ENCODE data around the gene CELA3A. TPM values are rescaled to one million over a fixed set of nuclear protein-coding genes. Genes with fewer than 3 reads are reported as not detected.
"Not testable (repeated sequence)": the region's sequence is repeated elsewhere in the genome, so short reads cannot be mapped to it uniquely, and the experiment has no call there.

Gene CELA3A
- total and polyA plus RNA-seq, 2 of the 13 experiments (the other 11 are each of a cell fraction or from before 2014, with no cell fraction given), result 0.09 TPM; not detected in 1

GRCh38 chr1:21978209-21978608, 23.2 kb upstream of the CELA3A start:
- CTCF ChIA-PET (ENCODE audit: low intra/inter-chr PET ratio, low total read pairs); FAIRE-seq; H3K9ac ChIP-seq (ENCODE audit: insufficient read depth, low read depth, low read length); H4K20me1 ChIP-seq (ENCODE audit: insufficient read depth, low read length); H3K27ac ChIP-seq (ENCODE audit: extremely low read length, insufficient read depth, low read length); POLR2A ChIA-PET; H3K4me3 ChIP-seq (replicated peaks in 1 of 3; ENCODE audit: insufficient read depth in 1 of 3, low read depth in 2 of 3, low read length in 3 of 3); H3K4me2 ChIP-seq (ENCODE audit: low read depth, low read length); intact Hi-C loops (cut with micrococcal nuclease; ENCODE audit: unreplicated experiment); H3K9me3 ChIP-seq (ENCODE audit: low read length); ATAC-seq; in situ Hi-C loops (cut with HindIII; ENCODE audit: extremely low pct_ligation_motif_present, low pct_unique_long_range_greater_than_20kb); H3K36me3 ChIP-seq (replicated peaks in 1 of 2; ENCODE audit: control insufficient read depth in 1 of 2, insufficient read depth in 2 of 2, low read length in 2 of 2); BruUV-seq (replicated peaks); DNase-seq (ENCODE audit: low spot score); H2AFZ ChIP-seq (ENCODE audit: low read length); H3K27me3 ChIP-seq (ENCODE audit: control insufficient read depth in 1 of 2, insufficient read depth in 2 of 2, low read length in 2 of 2); H3K79me2 ChIP-seq (ENCODE audit: insufficient read depth, low read length): not testable (repeated sequence)
- peaks cover 42% of the 10 kb centered on the region for H3K4me1 ChIP-seq (ENCODE audit: insufficient read depth, low read length)
- 83% methylated on average over 8 of the region's 11 CpGs for WGBS (ENCODE audit: low lambda C conversion rate)

- H3K9ac ChIP-seq (ENCODE audit: insufficient read depth, low read depth, low read length); H3K79me2 ChIP-seq (ENCODE audit: insufficient read depth, low read length); H4K20me1 ChIP-seq (ENCODE audit: insufficient read depth, low read length); H3K27me3 ChIP-seq (ENCODE audit: control insufficient read depth in 1 of 2, insufficient read depth in 2 of 2, low read length in 2 of 2); in situ Hi-C loops (cut with HindIII; ENCODE audit: extremely low pct_ligation_motif_present, low pct_unique_long_range_greater_than_20kb); intact Hi-C loops (cut with micrococcal nuclease; ENCODE audit: unreplicated experiment); DNase-seq (ENCODE audit: low spot score); H2AFZ ChIP-seq (ENCODE audit: low read length); H3K4me3 ChIP-seq (replicated peaks in 1 of 3; ENCODE audit: insufficient read depth in 1 of 3, low read depth in 2 of 3, low read length in 3 of 3); H3K4me2 ChIP-seq (ENCODE audit: low read depth, low read length); CTCF ChIA-PET (ENCODE audit: low intra/inter-chr PET ratio, low total read pairs); H3K27ac ChIP-seq (ENCODE audit: extremely low read length, insufficient read depth, low read length); POLR2A ChIA-PET; BruUV-seq (replicated peaks); H3K36me3 ChIP-seq (replicated peaks in 1 of 2; ENCODE audit: control insufficient read depth in 1 of 2, insufficient read depth in 2 of 2, low read length in 2 of 2); H3K9me3 ChIP-seq (ENCODE audit: low read length): not testable (repeated sequence)
- WGBS (ENCODE audit: low lambda C conversion rate), result 75% methylated on average over 9 of the region's 21 CpGs
- ATAC-seq (peak; percentile 88), FAIRE-seq (peak; percentile 32)
- H3K4me1 ChIP-seq (ENCODE audit: insufficient read depth, low read length), result peaks cover 28% of the 10 kb centered on the region
- TF ChIP-seq CTCF (CRISPR knock-in tag; IDR thresholded peaks at IDR 0.05), result peak; percentile 26; the same call in 1 of the 2 replicates
- TF ChIP-seq STAG1 (CRISPR knock-in tag; IDR thresholded peaks at IDR 0.05), result peak; percentile 33; the same call in 1 of the 2 replicates
Measured at GRCh38 chr1:21980515-21981220, 20.8 kb upstream of the CELA3A start.

- H4K20me1 ChIP-seq (ENCODE audit: insufficient read depth, low read length); POLR2A ChIA-PET; H3K27ac ChIP-seq (ENCODE audit: extremely low read length, insufficient read depth, low read length); H3K27me3 ChIP-seq (ENCODE audit: control insufficient read depth in 1 of 2, insufficient read depth in 2 of 2, low read length in 2 of 2); BruUV-seq (replicated peaks); FAIRE-seq; H3K79me2 ChIP-seq (ENCODE audit: insufficient read depth, low read length); ATAC-seq; H3K36me3 ChIP-seq (replicated peaks in 1 of 2; ENCODE audit: control insufficient read depth in 1 of 2, insufficient read depth in 2 of 2, low read length in 2 of 2); intact Hi-C loops (cut with micrococcal nuclease; ENCODE audit: unreplicated experiment); H3K9ac ChIP-seq (ENCODE audit: insufficient read depth, low read depth, low read length); H3K9me3 ChIP-seq (ENCODE audit: low read length); CTCF ChIA-PET (ENCODE audit: low intra/inter-chr PET ratio, low total read pairs); DNase-seq (ENCODE audit: low spot score); in situ Hi-C loops (cut with HindIII; ENCODE audit: extremely low pct_ligation_motif_present, low pct_unique_long_range_greater_than_20kb); H2AFZ ChIP-seq (ENCODE audit: low read length); H3K4me2 ChIP-seq (ENCODE audit: low read depth, low read length); H3K4me3 ChIP-seq (replicated peaks in 1 of 3; ENCODE audit: insufficient read depth in 1 of 3, low read depth in 2 of 3, low read length in 3 of 3): not testable (repeated sequence)
- peaks cover 23% of the 10 kb centered on the region for H3K4me1 ChIP-seq (ENCODE audit: insufficient read depth, low read length)
- 33% methylated on average over 1 of the region's 4 CpGs for WGBS (ENCODE audit: low lambda C conversion rate)
Measured at GRCh38 chr1:21981253-21981652, 20.2 kb upstream of the CELA3A start.

GRCh38 chr1:21982122-21982521, 19.3 kb upstream of the CELA3A start:
- BruUV-seq (replicated peaks); H3K9ac ChIP-seq (ENCODE audit: insufficient read depth, low read depth, low read length); FAIRE-seq; DNase-seq (ENCODE audit: low spot score); POLR2A ChIA-PET; H3K9me3 ChIP-seq (ENCODE audit: low read length); ATAC-seq; intact Hi-C loops (cut with micrococcal nuclease; ENCODE audit: unreplicated experiment); H3K36me3 ChIP-seq (replicated peaks in 1 of 2; ENCODE audit: control insufficient read depth in 1 of 2, insufficient read depth in 2 of 2, low read length in 2 of 2); H3K4me2 ChIP-seq (ENCODE audit: low read depth, low read length); CTCF ChIA-PET (ENCODE audit: low intra/inter-chr PET ratio, low total read pairs); H2AFZ ChIP-seq (ENCODE audit: low read length); H4K20me1 ChIP-seq (ENCODE audit: insufficient read depth, low read length); H3K27ac ChIP-seq (ENCODE audit: extremely low read length, insufficient read depth, low read length); H3K27me3 ChIP-seq (ENCODE audit: control insufficient read depth in 1 of 2, insufficient read depth in 2 of 2, low read length in 2 of 2); H3K79me2 ChIP-seq (ENCODE audit: insufficient read depth, low read length); in situ Hi-C loops (cut with HindIII; ENCODE audit: extremely low pct_ligation_motif_present, low pct_unique_long_range_greater_than_20kb); H3K4me3 ChIP-seq (replicated peaks in 1 of 3; ENCODE audit: insufficient read depth in 1 of 3, low read depth in 2 of 3, low read length in 3 of 3): not testable (repeated sequence)
- WGBS (ENCODE audit: low lambda C conversion rate), result 45% methylated on average over 5 of the region's 6 CpGs
- H3K4me1 ChIP-seq (ENCODE audit: insufficient read depth, low read length), result peaks cover 14% of the 10 kb centered on the region
